Liver (tissue), 9 donors: Measurements from ENCODE around the gene STARD3. TPM values are rescaled to one million over a fixed set of nuclear protein-coding genes. Genes with fewer than 3 reads are reported as not detected.

ENCODE experiments used
- DNase-seq: peaks from one replicate; pipeline ENCODE4 v3.0.0-alpha.2; 2017; ENCODE audit warnings: low spot score
- H3K27ac ChIP-seq, 2 donors: one replicate each; pipeline ENCODE4 v1.7.0; 2013; ENCODE audit warnings: inconsistent platforms in 2 of 2, low read length in 2 of 2, control low read depth in 1 of 2, low read depth in 1 of 2, mild to moderate bottlenecking in 1 of 2
- H3K27me3 ChIP-seq, 4 donors: one replicate each; pipeline versions ENCODE4 v1.6.1 to v1.7.0; 2013; ENCODE audit warnings: low read length in 3 of 4, inconsistent platforms in 1 of 4, mild to moderate bottlenecking in 1 of 4, moderate library complexity in 1 of 4; ENCODE audit not compliant: control insufficient read depth in 4 of 4, insufficient read depth in 4 of 4
- H3K36me3 ChIP-seq, 4 donors: one replicate each; pipeline versions ENCODE4 v1.6.1 to v1.7.0; 2013; ENCODE audit warnings: low read length in 3 of 4, mild to moderate bottlenecking in 3 of 4, low read depth in 1 of 4, moderate library complexity in 1 of 4; ENCODE audit not compliant: control insufficient read depth in 4 of 4, insufficient read depth in 3 of 4
- H3K4me1 ChIP-seq, 4 donors: one replicate each; pipeline versions ENCODE4 v1.6.1 to v1.7.0; 2013; ENCODE audit warnings: low read length in 3 of 4, mild to moderate bottlenecking in 3 of 4, moderate library complexity in 1 of 4; ENCODE audit not compliant: control insufficient read depth in 4 of 4, insufficient read depth in 4 of 4
- H3K4me3 ChIP-seq, 3 donors: one replicate each; pipeline versions ENCODE4 v1.6.1 to v1.7.0; 2013; ENCODE audit warnings: low read length in 3 of 3, control low read depth in 1 of 3, low read depth in 1 of 3, mild to moderate bottlenecking in 1 of 3
- H3K9ac ChIP-seq, 2 donors: one replicate each; pipeline ENCODE4 v1.7.0; 2013; ENCODE audit warnings: low read length in 2 of 2, mild to moderate bottlenecking in 2 of 2, moderate library complexity in 2 of 2, control low read depth in 1 of 2, low read depth in 1 of 2
- H3K9me3 ChIP-seq, 4 donors: one replicate each; pipeline versions ENCODE4 v1.6.1 to v1.7.0; 2013; ENCODE audit warnings: low read length in 3 of 4; ENCODE audit not compliant: control insufficient read depth in 4 of 4
- ATF3 ChIP-seq: IDR thresholded peaks from 2 replicates; pipeline ENCODE4 v1.6.1; 2016; ENCODE audit warnings: antibody characterized with exemption
- FOXA1 ChIP-seq: IDR thresholded peaks from 2 replicates; pipeline ENCODE4 v1.6.1; 2016; ENCODE audit warnings: antibody characterized with exemption
- FOXA2 ChIP-seq: IDR thresholded peaks from 2 replicates; pipeline ENCODE4 v1.6.1; 2016; ENCODE audit warnings: antibody characterized with exemption
- GABPA ChIP-seq, 2 donors: IDR thresholded peaks in 1 of 2; conservative IDR thresholded peaks in 1 of 2; 2 replicates each; pipeline ENCODE4 v1.6.1; 2016; ENCODE audit warnings: antibody characterized with exemption in 2 of 2, mild to moderate bottlenecking in 1 of 2, moderate library complexity in 1 of 2
- HNF4A ChIP-seq, 2 donors: conservative IDR thresholded peaks; 2 replicates each; pipeline ENCODE4 v1.6.1; 2016; ENCODE audit warnings: antibody characterized with exemption in 2 of 2, mild to moderate bottlenecking in 2 of 2
- HNF4G ChIP-seq: IDR thresholded peaks from 2 replicates; pipeline ENCODE4 v1.6.1; 2016; ENCODE audit warnings: antibody characterized with exemption
- JUND ChIP-seq, 2 donors: IDR thresholded peaks; 2 replicates each; pipeline ENCODE4 v1.6.1; 2016; ENCODE audit warnings: antibody characterized with exemption in 2 of 2
- MAX ChIP-seq: IDR thresholded peaks from 2 replicates; pipeline ENCODE4 v1.6.1; 2016; ENCODE audit warnings: antibody characterized with exemption
- NR2F2 ChIP-seq: IDR thresholded peaks from 2 replicates; pipeline ENCODE4 v1.6.1; 2016; ENCODE audit warnings: antibody characterized with exemption
- RAD21 ChIP-seq, 2 donors: IDR thresholded peaks; 2 replicates each; pipeline ENCODE4 v1.6.1; 2016; ENCODE audit warnings: antibody characterized with exemption in 2 of 2, mild to moderate bottlenecking in 2 of 2
- REST ChIP-seq: IDR thresholded peaks from 2 replicates; pipeline ENCODE4 v1.6.1; 2016; ENCODE audit warnings: antibody characterized with exemption, mild to moderate bottlenecking
- RXRA ChIP-seq, 2 donors: IDR thresholded peaks; 2 replicates each; pipeline ENCODE4 v1.6.1; 2017 to 2018; ENCODE audit warnings: antibody characterized with exemption in 2 of 2, mild to moderate bottlenecking in 1 of 2
- SP1 ChIP-seq: IDR thresholded peaks from 2 replicates; pipeline ENCODE4 v1.6.1; 2018; ENCODE audit warnings: antibody characterized with exemption, mild to moderate bottlenecking
- WGBS: extraction: QIAGEN DNeasy Blood & Tissue Kit; methylation state at CpG from one replicate; pipeline ENCODE4 v1.1.7; 2013; 5-methylcytosine and 5-hydroxymethylcytosine counted together
- polyA plus RNA-seq, 2 donors: library from polyadenylated mRNA; stranded (reverse) in 1 of 2; unstranded in 1 of 2; fragments of 200-250 nt in 1 of 2; fragments of >200 nt in 1 of 2; fragmentation: Nextera tagmentation in 1 of 2; extraction: Ambion mirVana in 1 of 2; gene quantifications; one replicate each; pipeline versions ENCODE4 v1.2.1 to v1.2.3, GENCODE V29; 2013 to 2015
- total RNA-seq, 2 donors: library from RNA; depleted of rRNA; stranded (reverse); fragments of >200 nt; gene quantifications; one replicate each; pipeline ENCODE4 v1.2.3, GENCODE V29; 2014
- TF ChIP-seq, protein P1 (sequence below): fragments of 150-350 bp; IDR thresholded peaks from 2 replicates; pipeline ENCODE4 v1.5.1; 2017; ENCODE audit warnings: improper control_type of control experiment, low read depth, low read length; ENCODE audit not compliant: missing input control
- donor health status: healthy.
- donor health status: healthy.
- donor health status: healthy.
- donor health status: healthy.
- donor health status: healthy.

Gene STARD3
- total and polyA plus RNA-seq, 4 donors: 15.0 to 34.0 (median 23.2) TPM

- H3K4me1 ChIP-seq: peaks cover 0 to 14% (median 8%) of the 10 kb centered on the region in 4 donors
- no peaks in the 10 kb centered on the region for H3K27me3 ChIP-seq
- WGBS: 85% methylated on average over 15 of the region's 15 CpGs
- H3K36me3 ChIP-seq: no peaks in the 10 kb centered on the region
- H3K27ac ChIP-seq: no peak overlapping the region
- H3K4me3 ChIP-seq: no peak overlapping the region
- no peak overlapping the region for H3K9ac ChIP-seq
- no peaks in the 10 kb centered on the region for H3K9me3 ChIP-seq
- DNase-seq: no peak
- TF ChIP-seq HNF4A (conservative IDR thresholded peaks at IDR 0.05) (no peak), MAX (no peak), NR2F2 (no peak), REST (no peak), SP1 (no peak), GABPA (IDR thresholded peaks at IDR 0.05 in 1 of 2, conservative IDR thresholded peaks at IDR 0.05 in 1 of 2) (no peak), FOXA1 (no peak), RXRA (IDR thresholded peaks at IDR 0.05) (no peak), RAD21 (IDR thresholded peaks at IDR 0.05) (no peak)
Observed at GRCh38 chr17:39672522-39673334, 35.8 kb downstream of the STARD3 start.

DNA sequence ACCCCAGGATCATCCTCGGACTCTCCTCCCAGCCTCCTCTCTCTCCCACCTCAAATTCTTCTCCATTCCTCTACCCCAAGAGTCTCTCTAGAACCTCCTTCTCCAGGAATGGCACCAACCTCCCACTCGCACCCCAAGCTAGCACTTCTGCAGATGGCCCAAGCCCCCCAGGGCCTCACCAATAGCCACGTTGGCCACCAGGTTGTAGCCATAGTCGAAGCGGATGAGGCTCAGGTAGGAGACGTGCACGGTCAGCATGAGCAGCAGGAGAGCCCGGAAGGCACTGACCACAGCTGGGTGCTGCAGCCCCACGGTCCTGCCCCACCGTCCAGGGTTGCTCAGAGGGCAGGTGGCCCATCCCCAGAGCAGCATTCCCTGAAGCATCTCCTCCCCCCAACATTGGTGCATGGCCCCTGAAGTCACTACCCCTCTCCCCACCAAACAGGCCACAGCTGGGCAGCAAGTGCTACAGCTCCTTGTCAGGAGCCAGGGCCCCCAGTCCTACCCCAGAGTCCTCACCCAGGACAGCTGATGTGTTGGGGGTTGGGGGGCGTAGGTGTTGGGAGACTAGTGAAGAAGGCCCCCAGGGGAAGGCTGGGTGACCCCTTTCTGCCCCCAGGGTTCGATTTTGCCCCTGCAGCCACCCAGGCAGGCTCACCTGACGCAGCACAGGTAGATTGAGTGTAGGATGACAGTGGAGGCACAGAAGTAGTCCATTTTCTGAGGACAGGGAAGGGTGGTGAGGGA lies 36.6 kb downstream of the STARD3 start:
- no peak overlapping the region for H3K27ac ChIP-seq
- WGBS: 84% methylated on average over 13 of the region's 13 CpGs
- no peaks in the 10 kb centered on the region for H3K36me3 ChIP-seq
- H3K9ac ChIP-seq: no peak overlapping the region
- TF ChIP-seq ATF3 (no peak), SP1 (no peak), FOXA2 (no peak), NR2F2 (no peak), RXRA (IDR thresholded peaks at IDR 0.05) (no peak), JUND (IDR thresholded peaks at IDR 0.05) (no peak), RAD21 (IDR thresholded peaks at IDR 0.05) (no peak), GABPA (IDR thresholded peaks at IDR 0.05 in 1 of 2, conservative IDR thresholded peaks at IDR 0.05 in 1 of 2) (no peak), HNF4G (no peak), MAX (no peak), REST (no peak), HNF4A (conservative IDR thresholded peaks at IDR 0.05) (no peak)
- TF ChIP-seq, protein P1, sequence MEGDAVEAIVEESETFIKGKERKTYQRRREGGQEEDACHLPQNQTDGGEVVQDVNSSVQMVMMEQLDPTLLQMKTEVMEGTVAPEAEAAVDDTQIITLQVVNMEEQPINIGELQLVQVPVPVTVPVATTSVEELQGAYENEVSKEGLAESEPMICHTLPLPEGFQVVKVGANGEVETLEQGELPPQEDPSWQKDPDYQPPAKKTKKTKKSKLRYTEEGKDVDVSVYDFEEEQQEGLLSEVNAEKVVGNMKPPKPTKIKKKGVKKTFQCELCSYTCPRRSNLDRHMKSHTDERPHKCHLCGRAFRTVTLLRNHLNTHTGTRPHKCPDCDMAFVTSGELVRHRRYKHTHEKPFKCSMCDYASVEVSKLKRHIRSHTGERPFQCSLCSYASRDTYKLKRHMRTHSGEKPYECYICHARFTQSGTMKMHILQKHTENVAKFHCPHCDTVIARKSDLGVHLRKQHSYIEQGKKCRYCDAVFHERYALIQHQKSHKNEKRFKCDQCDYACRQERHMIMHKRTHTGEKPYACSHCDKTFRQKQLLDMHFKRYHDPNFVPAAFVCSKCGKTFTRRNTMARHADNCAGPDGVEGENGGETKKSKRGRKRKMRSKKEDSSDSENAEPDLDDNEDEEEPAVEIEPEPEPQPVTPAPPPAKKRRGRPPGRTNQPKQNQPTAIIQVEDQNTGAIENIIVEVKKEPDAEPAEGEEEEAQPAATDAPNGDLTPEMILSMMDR: no peak
- H3K4me3 ChIP-seq: no peak overlapping the region
- no peak for DNase-seq
- H3K4me1 ChIP-seq: peaks cover 0 to 13% (median 2%) of the 10 kb centered on the region in 4 donors
- H3K9me3 ChIP-seq: no peaks in the 10 kb centered on the region
- no peaks in the 10 kb centered on the region for H3K27me3 ChIP-seq
